LNCAP (cell line): ENCODE measurements around the gene GALNT9.

Source experiments
- CTCF ChIP-seq: fragments of 450-650 bp; IDR thresholded peaks from 2 replicates; pipeline ENCODE4 v1.5.1; 2017; ENCODE audit warnings: mild to moderate bottlenecking

GALNT9 gene

GRCh38 chr12:132324841-132325732, 4.3 kb downstream of the GALNT9 start:
- no peak for TF ChIP-seq CTCF

GRCh38 chr12:132324173-132324572, 5.2 kb downstream of the GALNT9 start:
- no peak for TF ChIP-seq CTCF

- TF ChIP-seq CTCF, result no peak
These were observed 6.0 kb downstream of the GALNT9 start for GRCh38 chr12:132323171-132324010.

GRCh38 chr12:132322206-132323132, 6.9 kb downstream of the GALNT9 start:
- no peak for TF ChIP-seq CTCF

GRCh38 chr12:132321321-132322118, 7.9 kb downstream of the GALNT9 start:
- TF ChIP-seq CTCF, result no peak

GRCh38 chr12:132320767-132321211, 8.6 kb downstream of the GALNT9 start:
- no peak for TF ChIP-seq CTCF
